HepG2 (cell line): Measurements from ENCODE around the gene HDGF. TPM values are rescaled to one million over a fixed set of nuclear protein-coding genes. Genes with fewer than 3 reads are reported as not detected.

Experiments
- ARID4A ChIP-seq: sonication (generic); formaldehyde crosslinking; IDR thresholded peaks from 2 replicates; pipeline ENCODE4 v1.5.0; 2020; ENCODE audit warnings: mild to moderate bottlenecking, missing genetic modification reagents, borderline replicate concordance
- CSRNP2 ChIP-seq: sonication (generic); formaldehyde crosslinking; conservative IDR thresholded peaks from 2 replicates; pipeline ENCODE4 v1.8.0; 2022; ENCODE audit warnings: low read depth, missing genetic modification reagents
- FOXJ3 ChIP-seq: sonication (generic); formaldehyde crosslinking; IDR thresholded peaks from 2 replicates; pipeline ENCODE4 v1.4.0; 2020; ENCODE audit warnings: missing genetic modification reagents, mild to moderate bottlenecking, borderline replicate concordance
- HDAC1 ChIP-seq: sonication (generic); formaldehyde crosslinking; IDR thresholded peaks from 2 replicates; pipeline ENCODE4 v1.5.1; 2020; ENCODE audit warnings: mild to moderate bottlenecking, missing genetic modification reagents
- HMG20A ChIP-seq: IDR thresholded peaks from 2 replicates; pipeline ENCODE4 v1.6.1; 2016; ENCODE audit warnings: borderline replicate concordance
- JUN ChIP-seq: sonication (generic); formaldehyde crosslinking; IDR thresholded peaks from 2 replicates; pipeline ENCODE4 v1.4.0; 2020; ENCODE audit warnings: mild to moderate bottlenecking, missing genetic modification reagents
- POLR2AphosphoS2 ChIP-seq: IDR thresholded peaks from 2 replicates; pipeline ENCODE4 v1.6.1; 2011; ENCODE audit warnings: low read depth, low read length, improper control_type of control experiment
- REPIN1 ChIP-seq: sonication (generic); formaldehyde crosslinking; IDR thresholded peaks from 2 replicates; pipeline ENCODE4 v1.8.0; 2022; ENCODE audit warnings: missing genetic modification reagents, low read depth, mild to moderate bottlenecking, borderline replicate concordance
- SYNCRIP ChIP-seq: fragments of 200-400 bp; formaldehyde crosslinking; IDR thresholded peaks from 2 replicates; pipeline ENCODE4 v1.6.1; 2018; ENCODE audit warnings: mild to moderate bottlenecking, low read depth, low read length; ENCODE audit not compliant: insufficient read depth
- TAF1 ChIP-seq: sonication (generic); formaldehyde crosslinking; IDR thresholded peaks from 2 replicates; pipeline ENCODE4 v1.4.0; 2020; ENCODE audit warnings: missing genetic modification reagents
- ZBTB25 ChIP-seq: IDR thresholded peaks from 2 replicates; pipeline ENCODE4 v1.6.1; 2018; ENCODE audit warnings: missing genetic modification reagents
- ZFP36 ChIP-seq: fragments of 150-350 bp; IDR thresholded peaks from 2 replicates; pipeline ENCODE4 v1.6.1; 2018; ENCODE audit warnings: borderline replicate concordance, low read length, low read depth; ENCODE audit not compliant: partially characterized antibody
- ZKSCAN5 ChIP-seq: sonication (generic); formaldehyde crosslinking; IDR thresholded peaks from 2 replicates; pipeline ENCODE4 v1.5.1; 2020; ENCODE audit warnings: mild to moderate bottlenecking, missing genetic modification reagents
- ZNF235 ChIP-seq: sonication (generic); formaldehyde crosslinking; IDR thresholded peaks from 2 replicates; pipeline ENCODE4 v1.8.1; 2023; ENCODE audit warnings: mild to moderate bottlenecking, missing genetic modification reagents, borderline replicate concordance
- ZNF354B ChIP-seq: sonication (generic); formaldehyde crosslinking; IDR thresholded peaks from 2 replicates; pipeline ENCODE4 v1.8.0; 2022; ENCODE audit warnings: mild to moderate bottlenecking, missing genetic modification reagents
- ZNF746 ChIP-seq: sonication (generic); formaldehyde crosslinking; IDR thresholded peaks from 2 replicates; pipeline ENCODE4 v1.8.0; 2022; ENCODE audit warnings: mild to moderate bottlenecking, missing genetic modification reagents
- ZNF75D ChIP-seq: sonication (generic); formaldehyde crosslinking; IDR thresholded peaks from 2 replicates; pipeline ENCODE4 v1.8.1; 2023; ENCODE audit warnings: missing genetic modification reagents, mild to moderate bottlenecking, borderline replicate concordance
- polyA plus RNA-seq, 8 experiments: library from polyadenylated mRNA; depleted of rRNA in 3 of 8; stranded (reverse) in 7 of 8; unstranded in 1 of 8; fragments of >200 nt; fragmentation: Illumina TruSeq in 4 of 8; extraction: Trizol in 4 of 8; gene quantifications; 2 replicates each; pipeline versions ENCODE4 v1.2.1 to v1.2.3, GENCODE V29; 2011 to 2016; ENCODE audit warnings: low read depth in 4 of 8, missing spikeins in 1 of 8, mixed read lengths in 1 of 8; ENCODE audit not compliant: insufficient read depth in 1 of 8
- total RNA-seq, 5 experiments: library from RNA; depleted of rRNA; stranded (reverse); fragments of >200 nt; fragmentation: Illumina TruSeq; extraction: Trizol; gene quantifications; 2 replicates each; pipeline ENCODE4 v1.2.3, GENCODE V29; 2016; ENCODE audit warnings: low read depth in 1 of 5
- TF ChIP-seq, protein P1 (sequence below): sonication (generic); formaldehyde crosslinking; IDR thresholded peaks from 2 replicates; pipeline ENCODE4 v1.4.0; 2020; ENCODE audit warnings: missing genetic modification reagents, borderline replicate concordance
- TF ChIP-seq, protein P2 (sequence below): IDR thresholded peaks from 2 replicates; pipeline ENCODE4 v1.6.1; 2012; ENCODE audit warnings: inconsistent platforms

Gene HDGF
- total and polyA plus RNA-seq, 2 of the 13 experiments (the other 11 are each of a cell fraction or from before 2014, with no cell fraction given): 156 to 196 TPM

- TF ChIP-seq, protein P1, sequence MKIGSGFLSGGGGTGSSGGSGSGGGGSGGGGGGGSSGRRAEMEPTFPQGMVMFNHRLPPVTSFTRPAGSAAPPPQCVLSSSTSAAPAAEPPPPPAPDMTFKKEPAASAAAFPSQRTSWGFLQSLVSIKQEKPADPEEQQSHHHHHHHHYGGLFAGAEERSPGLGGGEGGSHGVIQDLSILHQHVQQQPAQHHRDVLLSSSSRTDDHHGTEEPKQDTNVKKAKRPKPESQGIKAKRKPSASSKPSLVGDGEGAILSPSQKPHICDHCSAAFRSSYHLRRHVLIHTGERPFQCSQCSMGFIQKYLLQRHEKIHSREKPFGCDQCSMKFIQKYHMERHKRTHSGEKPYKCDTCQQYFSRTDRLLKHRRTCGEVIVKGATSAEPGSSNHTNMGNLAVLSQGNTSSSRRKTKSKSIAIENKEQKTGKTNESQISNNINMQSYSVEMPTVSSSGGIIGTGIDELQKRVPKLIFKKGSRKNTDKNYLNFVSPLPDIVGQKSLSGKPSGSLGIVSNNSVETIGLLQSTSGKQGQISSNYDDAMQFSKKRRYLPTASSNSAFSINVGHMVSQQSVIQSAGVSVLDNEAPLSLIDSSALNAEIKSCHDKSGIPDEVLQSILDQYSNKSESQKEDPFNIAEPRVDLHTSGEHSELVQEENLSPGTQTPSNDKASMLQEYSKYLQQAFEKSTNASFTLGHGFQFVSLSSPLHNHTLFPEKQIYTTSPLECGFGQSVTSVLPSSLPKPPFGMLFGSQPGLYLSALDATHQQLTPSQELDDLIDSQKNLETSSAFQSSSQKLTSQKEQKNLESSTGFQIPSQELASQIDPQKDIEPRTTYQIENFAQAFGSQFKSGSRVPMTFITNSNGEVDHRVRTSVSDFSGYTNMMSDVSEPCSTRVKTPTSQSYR (CRISPR knock-in tag): peak; percentile 39; the same call in 1 of the 2 replicates
- peak; percentile 95 for TF ChIP-seq ZNF746 (CRISPR knock-in tag)
- no peak for TF ChIP-seq HMG20A (CRISPR knock-in tag)
- no peak for TF ChIP-seq ZKSCAN5 (CRISPR knock-in tag)
- no peak for TF ChIP-seq ZNF235 (CRISPR knock-in tag)
- TF ChIP-seq JUN (CRISPR knock-in tag): no peak
- no peak for TF ChIP-seq ZFP36
- TF ChIP-seq CSRNP2 (CRISPR knock-in tag): 0 out of 2 replicates have a peak, but pooled peaks have one; percentile 79
- TF ChIP-seq ZNF354B (CRISPR knock-in tag): no peak
- no peak for TF ChIP-seq ZNF75D (CRISPR knock-in tag)
- no peak for TF ChIP-seq FOXJ3 (CRISPR knock-in tag)
- peak; percentile 67 for TF ChIP-seq HDAC1 (CRISPR knock-in tag)
- TF ChIP-seq ZBTB25: peak; percentile 70; the same call in 1 of the 2 replicates
- TF ChIP-seq TAF1 (CRISPR knock-in tag): peak; percentile 60; the same call in 1 of the 2 replicates
- no peak for TF ChIP-seq POLR2AphosphoS2
- TF ChIP-seq ARID4A (CRISPR knock-in tag): peak; percentile 87
- TF ChIP-seq, protein P2, sequence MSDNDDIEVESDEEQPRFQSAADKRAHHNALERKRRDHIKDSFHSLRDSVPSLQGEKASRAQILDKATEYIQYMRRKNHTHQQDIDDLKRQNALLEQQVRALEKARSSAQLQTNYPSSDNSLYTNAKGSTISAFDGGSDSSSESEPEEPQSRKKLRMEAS: peak; percentile 91
- no peak for TF ChIP-seq SYNCRIP
- TF ChIP-seq REPIN1 (CRISPR knock-in tag): peak; percentile 47; the same call in 1 of the 2 replicates
Observed at GRCh38 chr1:156751757-156752481, 444 bp upstream of the HDGF start (continued).
